ENCODE data around the gene ZNF576.
"Not testable (repeated sequence)": the region's sequence is repeated elsewhere in the genome, so short reads cannot be mapped to it uniquely, and the experiment has no call there.

GRCh38 chr19:43587029-43587428 is 9.4 kb upstream of the ZNF576 start:
- TF ChIP-seq MYC (CRISPR knock-in tag; IDR thresholded peaks at IDR 0.05; ENCODE audit: borderline replicate concordance); SIN3A (IDR thresholded peaks at IDR 0.05; ENCODE audit: borderline replicate concordance, low read depth, low read length); CHD2 (IDR thresholded peaks at IDR 0.05; ENCODE audit: low read depth, low read length); ATF3 (CRISPR knock-in tag; IDR thresholded peaks at IDR 0.05); CTCF (CRISPR knock-in tag; IDR thresholded peaks at IDR 0.05); RERE (CRISPR knock-in tag; IDR thresholded peaks at IDR 0.05; ENCODE audit: low read depth): not testable (repeated sequence)
